Stimulated activated CD4-positive, alpha-beta T cell treated with anti-CD3 and anti-CD28 coated beads, TNF-alpha, amount 100 ng/mL, for 24 hours (primary cell): ENCODE data around the gene SPOCK2.
A peak's percentile ranks its signal among the peaks of the same experiment; 100 is the strongest.

Experiments
- DNase-seq, 3 experiments: peaks; one replicate each; pipeline ENCODE4 v3.0.0-alpha.2; 2020; ENCODE audit warnings: low read depth in 3 of 3

Gene SPOCK2

DNA sequence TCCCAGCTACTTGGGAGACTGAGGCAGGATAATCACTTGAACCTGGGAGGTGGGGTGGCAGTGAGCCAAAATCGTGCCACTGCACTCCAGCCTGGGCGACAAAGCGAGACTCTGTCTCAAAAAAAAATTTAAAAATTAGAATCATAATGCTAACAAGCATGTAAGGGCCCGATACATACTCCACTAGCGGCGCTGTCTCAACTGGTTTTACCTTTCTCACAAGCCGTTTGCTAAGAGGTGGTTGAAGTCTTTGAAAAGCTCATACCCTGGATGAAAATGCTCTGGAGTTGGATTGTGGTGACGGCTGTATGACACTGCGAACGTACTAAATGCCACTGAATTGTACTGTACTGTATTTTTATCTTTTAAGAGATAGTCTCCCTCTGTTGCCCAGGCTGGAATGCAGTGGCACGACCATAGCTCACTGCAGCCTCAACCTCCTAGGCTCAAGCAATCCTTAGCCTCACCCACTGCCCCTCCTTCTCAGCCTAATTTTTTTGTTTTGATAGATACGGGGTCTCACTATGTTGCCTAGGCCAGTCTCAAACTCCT lies 29.9 kb downstream of the SPOCK2 start:
- DNase-seq, result no peak

DNA sequence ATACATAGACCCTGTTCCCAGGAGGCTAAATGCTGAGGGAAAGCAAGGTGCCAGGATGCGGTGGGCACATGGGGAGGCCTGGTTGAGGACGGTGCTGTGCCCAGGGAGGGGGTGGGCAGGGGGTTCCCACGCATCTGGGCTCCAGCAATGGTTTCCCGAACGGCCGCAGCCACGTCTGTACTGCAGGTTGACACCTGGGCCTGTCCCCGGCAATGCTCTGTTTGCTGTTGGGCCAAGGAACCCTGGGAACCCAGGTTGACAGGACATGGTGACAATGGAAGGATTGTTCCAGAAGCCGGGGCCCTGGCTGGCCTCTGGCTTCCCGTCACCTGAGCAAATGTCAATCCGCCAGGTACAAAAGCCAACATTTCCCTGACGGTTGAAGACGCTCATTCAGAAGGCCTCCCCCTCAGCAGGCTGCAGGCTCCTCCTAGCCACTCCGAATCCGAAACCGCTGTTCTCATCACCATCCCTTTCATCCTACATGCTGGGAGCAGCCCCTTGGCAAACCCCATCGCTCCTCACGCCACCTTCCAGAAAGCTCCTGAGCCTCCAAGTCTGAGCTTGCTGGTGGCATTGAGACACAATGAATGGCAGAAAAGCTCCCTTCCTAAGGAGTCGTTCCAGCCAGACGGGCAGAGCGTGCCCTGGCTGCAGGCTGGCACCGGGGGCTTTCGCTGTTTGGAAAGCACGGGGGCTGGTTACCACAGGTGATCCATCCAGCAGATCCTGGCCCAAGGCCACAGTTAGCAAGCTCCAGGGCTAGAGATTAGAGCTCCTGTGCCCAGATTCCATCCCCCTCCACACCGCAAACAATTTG lies 31.2 kb downstream of the SPOCK2 start:
- DNase-seq, result no peak

DNA sequence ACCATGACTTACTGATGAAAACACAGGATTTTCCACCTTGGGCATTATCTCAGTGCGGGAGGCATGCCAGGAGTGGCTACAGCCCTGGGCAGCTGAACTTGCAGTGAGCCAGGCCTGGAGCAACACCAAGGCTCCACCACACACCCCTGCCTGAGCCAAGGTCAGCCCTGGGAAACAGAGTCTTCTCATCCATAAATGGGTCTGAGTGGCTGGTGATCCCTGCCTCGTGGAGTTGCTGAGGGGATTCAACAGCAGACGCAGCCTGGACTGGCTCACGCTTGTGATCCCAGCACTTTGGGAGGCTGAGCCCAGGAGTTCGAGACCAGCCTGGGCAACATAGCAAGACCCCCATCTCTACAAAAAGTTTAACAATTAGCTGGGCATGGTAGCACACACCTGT lies 32.2 kb downstream of the SPOCK2 start:
- DNase-seq, result no peak

DNA sequence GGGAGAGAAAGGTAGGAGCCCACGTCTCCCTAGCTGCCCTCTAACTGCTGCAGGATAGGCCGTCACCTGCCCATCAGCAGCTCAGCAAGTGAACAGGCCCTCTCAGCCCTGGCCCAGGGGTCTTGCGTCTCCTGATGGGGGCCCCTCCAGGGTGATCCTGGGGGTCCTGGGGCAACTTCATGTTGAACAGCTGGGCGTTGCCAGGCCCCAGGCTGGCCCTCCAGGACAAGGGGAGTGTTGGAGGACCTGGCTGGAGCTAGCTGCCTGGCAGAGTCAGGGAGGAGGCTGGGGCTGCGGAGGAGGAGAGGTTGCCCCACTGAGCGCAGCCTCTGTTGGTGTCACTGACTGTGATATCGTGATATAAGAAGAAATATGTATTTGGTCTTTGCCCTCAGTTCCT lies 34.7 kb downstream of the SPOCK2 start:
- DNase-seq, result no peak

DNA sequence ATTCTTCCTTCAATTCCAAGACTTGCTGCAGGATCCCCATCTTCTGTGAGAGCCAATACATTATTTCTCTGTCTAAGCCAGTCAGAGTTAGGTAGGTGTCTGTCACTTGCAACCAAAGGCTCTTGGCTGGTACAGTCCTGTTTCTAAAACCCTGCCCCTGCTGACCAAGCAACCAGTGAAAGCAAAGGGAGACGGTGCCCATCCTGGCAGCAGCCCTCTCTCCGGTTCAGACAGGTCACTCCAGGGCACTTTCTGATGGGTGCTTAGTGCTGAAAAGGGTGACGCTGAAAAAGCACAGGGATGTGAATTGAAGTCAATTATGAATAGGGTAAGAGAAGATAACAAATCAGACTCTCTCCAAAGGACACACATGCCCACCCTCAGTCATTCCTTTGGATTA lies 37.5 kb downstream of the SPOCK2 start:
- DNase-seq, result no peak

DNA sequence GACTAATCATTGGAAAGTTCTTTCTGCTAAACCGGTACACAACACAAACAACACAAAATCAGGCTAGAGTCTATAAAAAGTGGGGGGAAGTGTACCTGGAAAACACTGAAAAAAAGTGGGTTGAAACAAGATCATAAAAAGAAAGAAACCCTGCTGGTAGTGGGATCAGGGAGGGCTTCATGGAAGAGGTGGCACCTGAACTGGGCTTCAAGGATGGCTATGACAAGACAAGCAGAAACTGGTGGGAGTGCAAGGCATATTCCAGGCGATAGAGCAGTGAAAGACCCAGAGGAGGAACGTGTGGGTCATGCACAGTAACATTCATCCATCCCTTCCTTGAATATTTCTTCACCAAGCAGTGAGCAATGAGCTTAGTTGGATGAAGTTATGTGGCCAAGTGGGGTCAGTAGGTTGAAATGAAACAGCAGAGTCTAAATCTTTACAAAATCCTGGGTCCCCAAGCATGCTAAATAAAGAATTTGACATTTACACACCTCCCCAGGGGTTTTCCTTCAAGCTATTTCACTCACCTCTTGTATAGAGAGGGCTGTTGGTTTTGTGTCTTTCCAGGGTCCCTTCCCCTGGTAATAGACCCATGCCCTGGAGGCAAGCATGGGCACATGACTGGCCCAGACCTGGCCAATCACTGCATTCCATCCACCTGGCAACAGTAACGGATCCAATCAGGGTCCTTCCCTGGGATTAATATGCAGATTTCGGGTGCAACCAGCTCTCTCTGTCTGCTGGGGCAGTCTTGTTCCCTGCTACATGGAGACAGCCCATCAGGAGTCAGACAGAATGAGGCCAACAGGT lies 38.2 kb downstream of the SPOCK2 start:
- no peak for DNase-seq

DNA sequence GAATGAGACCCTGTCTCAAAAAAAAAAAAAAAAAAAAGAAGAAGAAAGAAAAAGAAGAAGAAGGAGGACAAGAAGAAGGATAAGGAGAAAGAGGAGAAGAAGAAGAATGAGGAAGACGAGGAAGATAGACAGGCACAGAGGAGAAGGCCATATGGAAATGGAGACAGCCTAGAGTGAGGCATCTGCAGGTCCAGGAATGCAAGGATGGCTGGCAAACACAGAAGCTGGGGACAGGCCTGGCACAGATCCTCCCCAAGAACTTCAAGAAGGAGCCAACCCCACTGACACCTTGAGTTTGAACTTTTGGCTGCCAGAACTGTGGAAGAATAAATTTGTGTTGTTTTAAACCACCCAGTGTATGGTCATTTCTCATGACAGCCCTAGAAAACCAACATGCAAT lies 38.9 kb downstream of the SPOCK2 start:
- no peak for DNase-seq

DNA sequence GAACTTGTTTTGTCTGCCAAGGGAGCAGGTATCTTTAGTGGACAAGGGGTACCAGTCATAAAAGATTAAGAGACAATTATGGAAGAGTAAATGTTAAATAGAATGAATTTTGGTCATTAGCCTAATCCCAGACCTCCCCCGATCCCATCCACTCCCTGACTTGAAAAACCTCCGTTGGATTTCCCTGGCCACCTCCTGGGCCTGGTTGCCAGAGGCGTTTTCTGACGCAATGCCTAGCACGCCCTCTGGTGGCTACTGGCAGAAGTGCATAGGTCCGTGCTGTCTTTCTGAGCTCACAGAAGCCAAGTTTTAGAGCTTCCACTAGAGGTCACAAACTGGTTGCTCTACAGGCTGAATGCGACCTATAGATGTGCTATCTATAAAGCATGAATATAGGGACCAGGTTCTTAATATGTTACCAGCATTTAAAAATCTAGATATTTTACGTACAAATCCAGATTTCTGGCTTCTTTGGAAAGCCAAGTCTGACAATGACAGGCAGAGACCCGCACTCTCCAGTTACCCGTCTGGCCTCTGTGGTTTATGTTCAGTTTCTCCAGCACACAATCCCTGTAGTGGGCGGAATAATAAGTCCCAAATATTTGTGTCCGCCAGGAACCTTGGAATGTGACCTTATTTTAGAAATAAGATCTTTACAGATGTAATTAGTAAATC lies 39.8 kb downstream of the SPOCK2 start:
- DNase-seq, result peak; percentile 82 to 93 (median 92)

DNA sequence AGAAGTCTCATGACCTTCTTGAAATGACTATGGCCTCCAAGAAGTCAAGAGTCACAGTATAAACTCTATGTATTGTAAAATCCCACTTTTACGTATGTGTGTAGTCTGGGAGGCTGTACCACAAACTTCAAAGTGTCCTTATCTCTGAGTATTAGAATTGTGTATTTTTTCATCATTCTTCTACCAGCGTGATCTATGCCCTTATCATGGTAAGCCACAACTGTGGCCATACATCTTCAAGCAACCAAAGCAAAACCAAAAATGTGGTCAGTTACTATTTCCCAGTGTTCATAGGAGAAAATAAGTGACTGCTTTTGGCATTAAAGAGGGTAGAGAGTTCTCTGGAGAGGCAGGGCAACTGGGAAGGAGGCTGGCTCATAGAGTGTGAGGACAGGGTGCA lies 42.8 kb downstream of the SPOCK2 start:
- DNase-seq, result no peak

DNA sequence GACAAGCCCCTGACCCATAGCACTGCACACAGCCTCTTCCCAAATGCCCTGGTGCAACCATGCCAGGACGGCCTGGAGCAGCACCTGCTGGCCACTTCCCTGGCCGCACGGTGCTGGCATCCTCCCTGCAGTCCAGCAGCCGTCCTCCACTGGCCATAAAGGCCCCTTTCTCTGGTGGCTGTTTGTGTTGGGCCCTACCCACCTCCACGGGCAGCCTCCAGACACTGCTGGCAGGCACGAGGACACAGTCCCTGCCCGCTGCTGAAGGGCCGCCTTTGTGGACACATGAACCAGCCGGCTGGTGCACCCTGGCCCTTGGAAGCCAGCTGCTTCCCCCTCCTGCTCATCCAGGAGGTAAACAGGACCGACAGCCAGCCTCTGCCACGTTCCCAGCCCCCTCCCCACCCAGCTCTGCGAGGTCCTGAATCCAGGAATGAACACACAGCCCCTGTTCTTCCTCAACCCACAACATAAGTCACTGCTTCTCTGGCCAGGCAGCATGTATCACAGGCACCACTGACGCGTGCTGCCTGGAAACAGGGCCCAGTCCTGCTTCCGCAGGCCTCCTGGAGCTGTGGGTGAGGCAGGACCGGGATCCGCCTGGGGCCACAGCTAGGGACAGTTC lies 43.8 kb downstream of the SPOCK2 start:
- DNase-seq, result no peak

DNA sequence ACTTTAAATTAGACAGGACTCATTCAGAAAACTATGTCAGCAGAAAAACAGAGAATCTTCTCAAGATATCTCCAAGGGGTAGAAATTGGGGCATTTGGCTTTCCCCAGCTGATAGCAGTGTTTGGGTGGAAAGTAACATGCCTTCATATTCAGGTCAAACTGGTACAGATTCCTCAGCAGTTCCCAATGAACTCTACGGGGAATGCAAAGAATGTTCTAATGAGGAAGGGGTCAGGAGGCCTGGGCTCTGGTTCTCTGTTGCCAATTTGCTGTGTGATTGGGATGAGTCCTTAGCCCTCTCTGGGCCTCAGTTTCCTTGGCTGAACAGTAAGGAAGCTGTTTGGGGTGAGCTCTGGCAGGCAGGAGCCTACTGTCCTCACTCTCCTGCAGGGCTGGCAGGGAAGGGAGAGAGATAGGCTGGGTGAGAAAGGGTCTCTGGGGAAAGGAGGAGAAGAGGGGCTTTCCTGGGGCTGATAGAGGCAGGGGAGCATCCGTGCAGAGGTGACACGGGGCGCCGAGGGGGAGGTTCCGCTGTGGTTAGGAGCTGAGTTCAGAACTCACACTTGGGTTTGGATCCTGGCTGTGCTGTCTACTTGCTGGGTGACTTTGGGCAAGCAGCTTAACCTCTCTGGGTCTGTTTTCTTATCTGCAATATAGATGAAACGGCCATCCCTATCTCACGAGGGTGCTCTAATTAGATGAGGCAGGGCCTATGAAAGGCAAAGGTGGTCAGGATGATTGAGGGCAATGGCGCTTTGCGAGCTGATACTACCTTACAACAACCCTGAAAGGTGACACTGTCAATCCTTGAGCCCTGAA lies 45.1 kb downstream of the SPOCK2 start:
- DNase-seq, result no peak

DNA sequence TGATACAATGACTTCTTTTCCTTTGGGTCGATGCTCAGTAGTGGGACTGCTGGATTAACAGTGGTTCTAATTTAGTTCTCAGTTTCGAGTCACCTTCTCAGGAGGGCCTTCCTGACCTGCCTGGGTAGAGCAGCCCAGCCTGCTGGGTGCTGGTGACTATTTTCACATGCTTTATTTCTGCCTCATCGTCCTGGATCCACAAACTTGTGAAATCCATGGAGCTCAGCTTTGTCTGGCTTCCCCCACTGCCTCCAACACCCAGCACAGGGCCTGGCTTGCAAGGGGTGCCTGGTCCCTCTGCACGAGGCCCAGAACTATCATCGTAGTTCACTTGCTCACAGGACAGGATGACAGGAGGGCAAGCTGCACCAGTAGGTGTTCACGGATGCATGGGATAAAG lies 46.9 kb downstream of the SPOCK2 start:
- DNase-seq, result no peak

DNA sequence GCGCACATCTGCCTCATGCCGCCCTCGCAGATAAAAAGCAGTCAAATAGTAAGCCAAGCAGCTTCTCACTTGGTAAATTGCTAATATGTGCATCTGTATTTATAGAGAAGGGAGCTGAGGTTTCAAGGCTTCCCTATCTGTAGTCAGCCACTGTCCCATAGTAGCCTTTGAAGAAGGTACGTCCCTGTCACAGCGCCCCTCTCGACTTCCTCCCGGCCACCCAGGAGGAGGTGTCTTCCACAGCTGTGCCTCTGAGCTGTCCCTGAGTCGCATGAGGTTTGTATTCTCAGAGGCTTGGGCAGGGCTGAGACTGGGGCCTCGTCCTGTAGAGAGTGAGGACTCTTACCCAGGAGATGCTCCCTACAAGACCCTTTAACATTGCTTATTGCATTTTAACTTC lies 49.0 kb downstream of the SPOCK2 start:
- no peak for DNase-seq

DNA sequence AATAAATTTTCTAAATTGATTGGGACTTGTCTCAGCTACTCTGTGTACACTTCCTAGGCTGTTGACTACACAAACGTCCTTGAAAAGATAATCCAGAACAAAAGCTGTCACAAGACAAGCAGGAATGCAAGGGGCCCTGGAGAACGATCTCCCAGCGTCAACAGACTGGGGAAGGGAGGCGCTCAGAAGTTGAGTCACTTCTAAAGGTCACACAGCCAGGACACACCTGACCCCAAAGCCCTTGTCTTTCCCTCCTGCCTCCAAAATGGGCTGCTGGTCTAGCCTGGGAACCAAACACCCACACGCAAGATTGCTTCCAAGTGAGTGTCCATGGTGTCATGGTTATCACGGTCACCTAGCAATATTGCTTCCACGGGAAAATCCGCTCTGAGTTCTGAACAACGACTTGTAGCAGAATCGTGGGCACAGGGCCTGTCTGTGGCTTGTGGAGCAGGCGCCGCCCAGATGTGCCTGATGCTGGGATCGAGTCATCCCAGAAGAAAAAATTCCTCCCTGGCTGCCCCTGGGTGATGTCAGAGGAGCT lies 49.8 kb downstream of the SPOCK2 start:
- no peak for DNase-seq

DNA sequence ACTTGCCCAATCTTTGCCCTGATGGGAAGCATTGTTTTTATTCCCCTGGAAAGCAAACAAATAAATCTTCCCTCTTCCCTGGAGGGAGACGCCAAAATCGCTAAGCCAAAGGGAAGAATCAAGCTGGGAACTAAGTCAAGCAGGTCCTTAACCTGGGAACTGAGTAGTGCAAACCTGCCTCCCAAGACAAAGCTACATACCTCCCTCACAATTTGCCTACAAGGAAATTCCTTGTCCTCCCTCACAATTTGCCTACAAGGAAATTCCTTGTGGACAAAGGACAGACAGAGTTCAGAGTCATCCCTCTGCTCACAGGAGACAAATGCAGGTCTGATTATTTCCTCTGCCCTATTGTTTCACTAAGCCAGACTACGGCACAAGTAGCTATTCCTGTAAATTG lies 50.5 kb downstream of the SPOCK2 start:
- DNase-seq, result no peak

DNA sequence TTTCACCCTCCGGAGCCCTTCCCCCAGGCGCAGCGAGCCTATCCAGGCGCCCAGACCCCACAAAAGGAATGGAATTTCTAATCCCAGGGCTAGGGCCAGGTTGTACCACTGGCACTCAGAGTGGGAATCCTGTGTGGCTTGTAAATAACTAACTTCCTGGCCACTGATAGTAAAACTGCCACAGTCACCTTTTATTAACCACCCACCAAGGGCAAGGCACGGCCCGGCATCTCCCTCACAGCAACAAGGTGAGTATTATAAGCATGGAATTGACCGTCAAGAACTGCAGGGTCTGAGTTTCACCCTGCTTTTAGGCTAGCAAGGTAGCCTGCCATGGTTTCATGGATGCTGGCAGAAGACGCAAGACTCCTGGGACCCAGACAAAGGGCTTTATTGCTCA lies 51.1 kb downstream of the SPOCK2 start:
- DNase-seq, result no peak

DNA sequence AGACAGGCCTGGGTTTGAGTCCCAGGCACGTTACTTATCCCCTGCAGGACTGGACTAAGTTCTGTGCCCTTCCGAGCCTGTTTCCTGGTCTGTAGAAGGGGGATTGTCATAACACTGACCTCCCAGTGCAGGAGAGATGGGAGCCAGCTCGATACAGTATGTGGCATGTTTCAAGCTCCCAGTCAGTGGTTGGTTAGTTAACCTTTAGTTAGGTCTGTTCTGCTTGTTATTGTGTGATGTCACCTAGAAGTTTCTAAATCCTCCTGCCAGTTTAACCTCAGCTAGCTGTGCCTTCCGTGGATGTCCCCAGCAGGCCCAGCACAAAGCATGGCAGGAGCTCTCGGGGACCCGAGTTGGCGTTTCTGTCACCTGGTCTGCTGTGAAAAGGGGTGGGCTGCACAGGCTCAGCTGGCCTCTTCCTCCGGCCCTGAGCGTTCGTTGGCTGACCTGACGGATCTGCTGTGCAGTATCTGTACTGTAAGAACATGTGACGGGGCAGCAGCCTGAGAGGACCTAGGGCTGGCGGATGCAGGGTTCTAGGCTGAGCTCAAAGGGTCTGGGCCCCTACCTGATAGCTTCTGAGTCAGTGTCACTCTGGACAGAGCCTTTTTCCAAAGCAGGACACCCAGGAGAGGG lies 53.0 kb downstream of the SPOCK2 start:
- no peak for DNase-seq

DNA sequence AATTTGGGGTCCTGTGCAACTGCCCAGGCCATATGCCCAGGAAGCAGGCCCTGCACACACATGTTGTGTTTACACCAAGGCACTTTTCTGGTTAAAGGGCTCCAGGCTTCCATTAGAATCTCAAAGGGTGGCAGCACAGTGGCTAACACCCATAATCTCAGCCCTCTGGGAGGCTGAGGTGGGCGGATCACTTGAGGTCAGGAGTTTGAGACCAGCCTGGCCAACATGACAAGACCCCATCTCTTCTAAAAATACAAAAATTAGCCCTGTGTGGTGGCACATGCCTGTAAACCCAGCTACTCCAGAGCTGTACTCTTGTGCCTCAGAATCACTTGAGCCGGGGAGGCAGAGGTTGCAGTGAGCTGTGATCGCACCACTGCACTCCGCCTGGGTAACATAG lies 53.6 kb downstream of the SPOCK2 start:
- no peak for DNase-seq

DNA sequence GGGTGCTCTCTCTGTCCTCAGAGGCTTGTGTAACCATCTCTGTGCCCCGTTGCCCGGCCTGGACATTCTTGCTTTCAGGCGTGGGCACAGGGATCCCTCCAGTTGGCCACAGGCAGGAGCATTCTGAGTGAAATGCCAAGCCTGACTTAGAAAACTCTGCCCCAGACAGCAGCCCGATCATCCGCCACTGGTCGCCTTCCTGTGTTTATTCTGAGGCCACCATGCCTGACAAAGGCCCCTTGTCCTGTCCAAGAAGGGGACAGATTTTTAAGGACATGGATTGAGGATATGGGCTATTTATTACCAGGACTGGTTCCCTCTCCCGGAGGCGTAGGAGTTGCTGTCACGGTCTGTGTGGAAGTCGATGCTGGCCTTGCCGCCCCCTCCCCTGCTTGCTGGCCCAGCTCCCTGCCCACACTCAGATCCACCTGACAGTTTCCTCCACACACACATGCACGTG lies 54.3 kb downstream of the SPOCK2 start:
- DNase-seq, result no peak
